D721Med (cell line): ENCODE results near the gene BCL2A1.
"Not testable (repeated sequence)": the region's sequence is repeated elsewhere in the genome, so short reads cannot be mapped to it uniquely, and the experiment has no call there.

ENCODE experiments used
- DNase-seq: peaks from one replicate; pipeline ENCODE4 v3.0.0; 2011; ENCODE audit warnings: low spot score; ENCODE audit not compliant: insufficient read length
- FAIRE-seq: peaks from 2 replicates; lab custom pipeline; 2011; peaks lifted over from hg19 to GRCh38; lab: Jason Lieb, UNC
- CTCF ChIP-seq: IDR thresholded peaks from 2 replicates; pipeline ENCODE4 v1.5.1; 2012; ENCODE audit warnings: mild to moderate bottlenecking, control low read depth; ENCODE audit not compliant: insufficient read depth; ENCODE audit errors: missing control alignments

BCL2A1 gene

GRCh38 chr15:79970624-79971434 lies at the start of gene BCL2A1:
Gene BCL2A1, minus strand, starts transcription at chr15:79971196. Its CDS starts 77 bp downstream, at chr15:79971119.
- FAIRE-seq: no peak
- no peak for TF ChIP-seq CTCF
- no peak for DNase-seq

DNA sequence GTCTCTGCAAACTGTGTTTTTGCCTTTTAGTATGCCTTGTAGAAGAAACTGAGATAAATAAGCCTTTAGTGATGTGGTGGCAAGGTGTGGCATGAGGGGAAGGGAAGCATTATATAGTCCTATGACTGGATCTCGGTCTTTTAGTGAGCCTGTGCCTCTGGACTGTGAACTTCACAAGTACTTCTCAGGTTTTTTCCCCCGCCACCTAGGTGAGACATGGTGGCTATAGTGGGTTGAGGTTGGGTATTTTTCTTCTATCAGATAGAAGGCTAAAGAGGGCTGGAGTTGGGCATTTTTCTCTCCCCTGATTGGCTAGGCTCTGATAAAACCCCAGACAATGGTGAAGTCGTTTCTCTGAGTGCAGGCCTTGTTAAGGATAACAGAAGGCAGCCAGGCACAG lies 49.7 kb upstream of the BCL2A1 start:
- no peak for FAIRE-seq
- no peak for TF ChIP-seq CTCF
- no peak for DNase-seq

GRCh38 chr15:80020149-80020548 lies 49.2 kb upstream of the BCL2A1 start:
- not testable (repeated sequence) for DNase-seq, FAIRE-seq

GRCh38 chr15:80019168-80019745 lies 48.3 kb upstream of the BCL2A1 start:
- FAIRE-seq: no peak
- no peak for TF ChIP-seq CTCF

DNA sequence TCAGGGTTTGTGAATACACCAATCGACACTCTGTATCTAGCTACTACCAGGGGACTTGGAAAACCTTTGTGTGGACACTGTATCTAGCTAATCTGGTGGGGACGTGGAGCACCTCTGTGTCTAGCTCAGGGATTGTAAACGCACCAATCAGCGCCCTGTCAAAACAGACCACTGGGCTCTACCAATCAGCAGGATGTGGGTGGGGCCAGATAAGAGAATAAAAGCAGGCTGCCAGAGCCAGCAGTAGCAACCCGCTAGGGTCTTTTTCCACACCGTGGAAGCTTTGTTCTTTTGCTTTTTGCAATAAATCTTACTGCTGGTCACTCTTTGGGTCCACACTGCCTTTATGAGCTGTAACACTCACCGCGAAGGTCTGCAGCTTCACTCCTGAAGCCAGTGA lies 46.1 kb upstream of the BCL2A1 start:
- DNase-seq, FAIRE-seq: not testable (repeated sequence)

More at GRCh38 chr15:80019168-80019745, 48.3 kb upstream of the BCL2A1 start:
- DNase-seq: no peak

GRCh38 chr15:80016506-80016905 lies 45.5 kb upstream of the BCL2A1 start:
- not testable (repeated sequence) for FAIRE-seq, DNase-seq

GRCh38 chr15:80015156-80015555 lies 44.2 kb upstream of the BCL2A1 start:
- TF ChIP-seq CTCF: no peak
- FAIRE-seq (no peak), DNase-seq (no peak)

- DNase-seq, FAIRE-seq: not testable (repeated sequence)
These were observed 43.2 kb upstream of the BCL2A1 start for GRCh38 chr15:80014186-80014585.

DNA sequence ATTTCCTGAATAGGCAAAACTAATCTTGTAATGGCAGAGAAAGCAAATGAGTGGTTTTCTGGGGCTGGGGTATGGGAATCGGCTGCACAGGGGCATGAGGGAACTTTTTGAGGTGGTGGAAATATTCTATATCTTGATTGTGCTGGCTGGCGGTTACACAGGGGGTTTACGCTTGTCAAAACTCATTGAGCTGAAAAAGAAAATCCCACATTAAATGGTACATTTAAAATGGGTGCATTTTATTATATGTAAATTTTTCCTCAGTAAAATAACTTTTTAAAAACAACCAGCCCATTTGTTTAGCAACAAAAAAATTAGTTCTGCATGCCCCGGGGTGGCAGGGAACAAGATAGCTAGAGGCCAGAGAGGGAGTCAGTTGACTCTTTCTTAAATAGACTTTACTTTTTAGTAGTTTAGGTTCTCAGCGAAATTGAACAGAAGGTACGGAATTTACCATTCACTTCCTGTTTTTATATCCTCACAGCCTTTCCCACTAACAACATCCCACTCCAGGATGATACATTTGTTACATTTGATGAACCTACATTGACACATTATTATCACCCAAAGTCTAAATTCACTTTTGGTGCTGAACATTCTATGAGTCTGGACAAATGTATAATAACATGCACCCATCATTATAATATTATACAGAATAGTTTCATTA lies 41.2 kb upstream of the BCL2A1 start:
- FAIRE-seq (no peak), DNase-seq (no peak)
- no peak for TF ChIP-seq CTCF
